GM19468 (cell line): ENCODE data around the gene NDOR1.

Experiments used
- ATAC-seq: cut with Tn5 transposase; IDR thresholded peaks from one replicate; pipeline ENCODE4 v1.9.1; 2021; ENCODE audit warnings: mild to moderate bottlenecking, moderate library complexity, moderate number of reproducible peaks; ENCODE audit not compliant: unreplicated experiment; ENCODE audit errors: extremely low read depth

Gene NDOR1

DNA sequence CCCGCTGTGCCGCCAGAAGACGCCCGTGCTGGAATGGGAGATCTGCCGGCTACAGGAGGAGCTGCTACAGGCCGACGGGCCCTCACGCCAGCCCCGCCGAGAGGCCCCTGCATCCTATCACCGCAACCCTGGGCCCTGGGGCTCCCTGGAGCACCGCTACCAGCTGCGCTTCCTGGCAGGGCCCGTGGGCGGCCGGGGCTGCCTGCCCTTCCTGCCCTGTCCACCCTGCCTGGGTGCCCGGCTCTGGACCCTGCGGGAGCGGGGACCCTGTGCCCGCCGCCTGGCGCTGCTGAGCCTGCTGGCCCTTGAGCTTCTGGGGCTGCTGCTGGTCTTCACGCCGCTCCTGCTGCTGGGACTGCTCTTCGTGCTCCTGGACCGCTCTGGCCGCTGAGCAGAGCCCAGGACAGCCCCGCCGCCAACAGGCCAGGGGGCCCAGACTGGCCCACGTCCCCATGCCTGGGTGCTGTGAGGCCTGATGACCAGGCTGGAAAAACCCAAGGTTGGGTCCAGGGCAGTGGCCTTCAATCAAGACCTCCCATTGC lies 12.8 kb downstream of the NDOR1 start:
- ATAC-seq: no peak

DNA sequence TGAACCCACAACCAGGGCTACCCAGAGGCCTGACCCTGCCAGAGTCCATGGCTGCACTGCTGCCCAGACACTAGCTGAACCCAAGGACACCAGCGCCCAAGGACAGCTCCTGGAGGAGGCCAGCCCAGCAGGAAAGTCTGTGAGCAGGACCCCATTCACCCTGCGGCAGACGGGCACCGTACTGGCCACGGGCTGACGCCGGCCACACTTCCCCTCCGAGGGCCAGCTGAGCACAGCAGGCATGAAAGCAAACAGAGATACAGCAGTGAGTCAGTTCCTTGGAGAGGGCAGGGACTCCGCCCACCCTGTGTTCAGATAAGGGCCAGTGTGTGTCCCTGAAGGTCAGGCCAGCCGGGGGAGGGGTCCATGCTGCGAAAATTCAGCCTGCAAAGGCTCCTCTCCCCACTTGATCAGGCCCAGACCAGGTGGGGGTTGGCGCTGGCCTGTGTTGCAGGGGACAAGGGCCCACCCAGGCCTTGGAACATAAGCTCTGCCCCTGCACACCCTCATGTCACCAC lies 13.3 kb downstream of the NDOR1 start:
- no peak for ATAC-seq

DNA sequence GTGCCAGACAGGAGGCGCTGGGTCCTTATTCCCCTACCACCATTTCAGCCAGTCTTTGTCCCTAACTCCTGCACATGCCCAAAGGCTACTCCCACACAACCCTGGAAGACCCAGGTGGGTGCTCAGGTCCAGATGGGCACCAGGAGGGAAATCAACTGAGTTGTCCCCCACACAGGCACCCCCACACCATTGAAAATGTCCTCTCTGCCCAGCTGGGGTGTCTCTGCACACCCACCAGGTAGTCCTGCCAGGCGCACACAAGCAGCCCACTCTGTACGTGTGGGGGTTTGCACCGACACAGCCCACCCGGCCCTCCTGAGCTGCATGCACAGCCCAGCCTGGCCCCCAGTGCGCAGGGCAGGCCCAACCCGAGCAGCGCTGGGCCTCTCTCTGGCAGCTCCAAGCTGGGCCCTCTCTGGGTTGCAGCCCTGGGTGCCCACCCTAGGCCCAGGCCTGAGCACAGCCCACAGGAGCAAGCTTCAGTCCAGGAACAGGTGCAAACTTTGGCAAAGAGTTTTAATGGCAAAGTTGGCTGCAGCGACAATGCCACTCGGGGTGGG lies 14.3 kb downstream of the NDOR1 start:
- ATAC-seq: no peak

DNA sequence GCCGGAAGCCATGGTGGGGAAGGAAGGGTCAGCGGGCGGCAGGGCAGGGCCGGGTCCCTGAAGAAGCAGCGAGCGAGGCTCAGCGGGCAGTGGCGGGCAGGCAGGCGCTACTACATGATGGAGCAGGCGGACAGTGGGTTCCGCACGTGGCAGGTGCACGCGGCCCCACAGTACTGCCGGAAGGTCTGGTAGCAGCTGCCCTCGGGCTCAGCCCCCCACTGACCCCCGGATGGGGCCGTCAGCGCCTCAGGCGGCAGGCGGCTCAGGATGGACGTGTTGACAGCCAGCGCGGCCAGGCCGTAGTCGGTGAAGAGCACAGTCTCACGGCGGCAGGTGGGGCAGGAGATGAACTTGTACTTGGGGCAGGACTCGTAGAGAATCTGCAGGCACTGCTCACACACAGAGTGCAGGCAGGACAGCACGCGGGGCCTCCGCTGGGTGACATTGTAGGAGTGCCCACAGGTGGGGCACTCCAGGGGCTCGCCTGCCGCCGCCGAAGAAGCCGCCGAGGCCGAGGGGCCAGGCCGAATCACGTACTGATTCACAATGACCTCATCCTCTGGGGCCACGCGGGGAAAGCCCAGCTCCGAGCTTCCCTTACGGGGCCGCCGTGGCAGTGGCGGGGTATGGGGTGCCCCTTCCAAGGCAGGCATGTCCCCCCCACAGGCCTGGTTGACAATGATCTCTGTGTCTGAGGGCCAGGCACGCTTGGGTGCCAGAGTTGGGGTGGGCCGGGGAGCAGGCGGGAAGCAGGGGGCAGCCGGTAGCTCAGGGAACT lies 15.0 kb downstream of the NDOR1 start:
- ATAC-seq: no peak

DNA sequence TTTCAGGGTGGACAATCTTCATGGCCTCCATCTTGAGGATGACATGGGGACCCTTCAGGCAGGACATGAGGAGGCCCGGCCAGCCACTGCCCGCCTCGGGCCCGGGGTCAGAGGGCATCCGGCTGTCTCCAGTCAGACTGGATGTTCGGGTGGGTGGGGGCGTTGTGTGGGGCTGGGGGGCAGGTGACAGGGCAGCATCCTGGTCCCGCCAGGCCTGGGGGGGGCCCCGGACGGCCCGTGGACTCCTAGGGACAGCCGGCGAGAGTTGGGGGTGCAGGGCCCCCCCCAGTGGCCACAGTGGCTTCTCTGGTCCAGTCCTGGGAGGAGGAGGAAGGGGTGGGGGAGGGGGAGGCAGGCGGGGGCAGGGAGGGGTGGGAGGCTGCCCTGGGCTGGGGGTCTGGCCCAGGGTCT lies 15.6 kb downstream of the NDOR1 start:
- ATAC-seq: no peak

DNA sequence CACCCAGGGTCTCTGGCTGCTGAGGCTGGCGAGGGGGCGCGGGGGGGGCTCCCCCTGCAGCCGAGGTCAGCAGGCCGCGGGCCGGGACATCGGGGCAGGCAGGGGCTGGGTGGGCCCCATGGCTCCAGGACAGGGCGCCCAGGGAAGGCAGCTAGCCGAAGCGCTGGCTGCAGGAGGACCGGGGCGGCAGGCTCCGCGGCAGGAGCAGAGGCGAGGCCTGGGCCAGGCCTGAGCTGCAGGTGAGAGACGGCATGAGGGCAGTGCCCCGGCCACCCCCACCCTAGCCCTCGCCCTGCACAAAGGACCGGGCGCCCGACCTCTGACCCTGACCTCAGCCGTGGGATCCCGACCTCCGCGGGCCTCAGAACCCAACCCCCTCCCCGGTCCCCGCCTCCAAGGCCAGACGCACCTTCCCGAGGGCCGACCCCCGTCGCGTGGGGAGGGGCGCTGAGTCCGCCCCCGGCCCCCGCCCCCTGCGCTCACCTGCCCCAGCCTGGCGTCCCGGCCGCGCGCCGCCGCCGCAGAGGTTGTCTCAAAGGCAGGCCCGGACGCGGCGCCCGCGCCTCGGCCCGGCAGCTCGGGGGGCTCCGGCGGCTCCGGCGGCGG lies 16.1 kb downstream of the NDOR1 start:
- ATAC-seq: no peak

DNA sequence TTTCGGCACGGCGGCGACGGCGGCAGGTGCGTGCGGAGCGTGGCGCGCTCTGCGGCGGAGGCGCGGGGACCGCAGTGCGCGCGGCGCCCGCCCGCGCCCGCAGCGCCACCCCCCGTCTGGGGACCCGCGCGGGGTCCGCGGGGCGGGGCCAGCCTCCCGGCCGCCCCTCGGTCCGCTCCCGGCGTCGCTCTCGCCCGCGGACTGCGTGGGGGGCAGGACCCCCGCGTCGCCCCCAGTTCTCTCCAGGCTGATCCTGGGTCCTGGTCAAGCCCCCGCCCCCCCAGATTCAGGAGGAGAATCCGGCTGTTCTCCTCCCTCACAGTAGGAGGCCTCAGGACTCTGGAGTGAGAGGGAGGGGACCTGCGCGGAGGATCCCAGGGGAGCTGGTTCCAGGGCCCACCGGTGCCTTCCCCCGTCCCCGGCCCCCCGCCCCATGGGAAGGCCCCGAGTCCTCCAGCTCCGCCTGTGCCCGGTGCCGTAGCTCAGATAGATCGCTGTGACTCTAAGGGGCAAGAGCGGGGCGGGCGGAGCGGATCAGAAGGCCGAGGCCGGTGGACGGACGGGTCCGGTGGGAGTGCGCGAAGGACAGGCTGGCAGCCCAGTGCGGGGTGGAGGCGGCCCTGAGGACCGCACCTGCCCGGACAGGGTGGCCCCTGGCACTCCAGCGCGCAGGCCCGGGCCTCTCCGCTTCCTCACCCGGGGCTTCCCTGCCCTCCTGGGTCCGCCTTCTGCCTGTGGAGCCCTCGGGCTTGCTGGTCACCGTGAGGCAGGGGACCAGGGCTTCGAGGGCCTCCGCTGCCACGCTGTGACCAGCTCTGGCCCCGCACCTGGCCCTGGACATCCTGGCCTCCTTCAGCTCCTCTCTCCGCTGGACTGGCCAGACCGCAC lies 16.9 kb downstream of the NDOR1 start, which contains the start of gene RNF208:
Gene RNF208 (minus strand): TSS at position 51 of the 888 bp plus-strand sequence. CDS start 1,028 bp downstream, outside the sequence.
- no peak for ATAC-seq

DNA sequence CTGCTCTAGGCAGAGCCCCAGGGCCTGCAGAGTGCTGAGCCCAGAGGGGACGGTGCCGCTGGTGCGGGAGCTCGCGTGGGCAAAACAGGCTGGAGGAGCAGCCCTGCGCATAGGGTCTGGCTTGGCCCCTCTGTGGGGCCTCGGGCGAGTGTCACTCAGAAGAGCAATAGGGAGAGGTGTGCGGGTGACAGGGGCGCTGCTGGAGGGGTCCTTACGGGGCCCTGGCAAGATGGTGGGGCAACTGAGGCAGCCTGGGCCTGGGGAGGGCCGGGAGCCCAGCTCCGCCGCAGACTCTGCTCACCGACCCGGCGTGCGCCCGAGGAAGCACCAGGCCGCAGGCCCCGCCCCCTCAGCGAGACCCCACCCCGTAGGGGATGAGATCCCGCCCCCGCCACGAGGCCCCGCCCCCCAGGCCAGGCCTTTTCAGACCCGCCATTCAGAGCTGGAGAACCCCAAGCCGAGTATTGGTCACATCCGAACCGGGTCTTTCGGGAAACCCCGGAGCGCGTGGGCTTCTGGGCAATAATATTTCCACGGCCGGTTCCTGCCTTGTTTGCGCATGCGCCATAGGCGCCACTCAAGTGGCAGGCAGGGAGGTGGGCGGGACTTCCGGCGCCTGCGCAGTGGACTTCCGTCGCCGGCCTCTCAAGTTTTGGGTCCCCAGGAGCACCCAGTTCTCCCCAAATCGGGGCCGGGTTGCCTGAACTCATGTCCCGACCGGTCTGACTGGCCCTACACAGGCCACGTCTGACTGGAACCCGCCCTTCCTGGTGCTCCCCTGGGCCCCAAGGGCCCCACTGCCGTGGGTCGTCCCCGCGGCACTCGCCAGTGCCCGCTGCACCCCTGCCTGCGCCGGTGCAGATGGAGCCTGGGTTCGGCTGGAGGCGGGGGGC lies 17.8 kb downstream of the NDOR1 start:
- peak; percentile 66 for ATAC-seq

DNA sequence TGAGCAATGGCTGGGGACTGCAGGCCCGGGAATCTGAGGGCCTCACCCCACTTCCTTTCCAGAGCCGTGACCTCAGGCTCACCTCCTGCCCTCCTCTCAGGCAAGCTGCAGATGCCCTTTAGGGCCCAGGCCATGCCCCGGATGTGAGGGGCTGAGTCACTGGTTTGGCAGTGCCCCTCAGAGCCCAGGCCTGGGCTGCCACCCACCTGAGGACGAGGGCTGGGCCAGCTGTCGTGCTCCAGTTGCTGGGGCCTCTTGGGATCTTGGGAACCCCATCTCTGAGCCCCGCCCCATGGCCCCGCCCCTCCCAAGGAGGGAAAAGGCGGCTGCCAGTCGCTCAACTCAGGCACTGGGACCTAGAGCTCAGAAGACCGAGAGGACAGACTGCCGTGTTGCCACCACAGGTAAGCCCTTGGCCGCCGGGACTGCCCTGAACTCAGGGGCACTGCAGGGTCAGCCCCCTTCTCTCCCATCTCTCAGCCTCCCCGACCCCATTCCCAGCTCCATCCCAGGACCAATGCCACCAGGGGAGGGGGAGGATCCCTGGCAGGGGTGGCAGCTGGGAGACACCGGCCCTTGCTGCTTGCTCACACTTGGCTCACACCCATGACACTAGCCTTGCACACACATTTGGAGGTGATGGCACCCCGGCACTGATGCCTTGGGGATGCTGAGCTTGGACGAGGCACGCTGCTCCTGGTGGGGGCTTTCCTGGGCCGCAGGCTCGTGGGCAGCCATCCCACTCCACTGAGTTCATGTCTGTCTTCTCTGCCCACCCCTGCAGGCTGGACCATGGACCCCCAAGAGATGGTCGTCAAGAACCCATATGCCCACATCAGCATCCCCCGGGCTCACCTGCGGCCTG lies 19.6 kb downstream of the NDOR1 start, which contains the start of gene CYSRT1:
Gene CYSRT1 (plus strand): TSS at position 345 of the 865 bp plus-strand sequence. CDS start 448 bp downstream, at position 793.
- no peak for ATAC-seq

DNA sequence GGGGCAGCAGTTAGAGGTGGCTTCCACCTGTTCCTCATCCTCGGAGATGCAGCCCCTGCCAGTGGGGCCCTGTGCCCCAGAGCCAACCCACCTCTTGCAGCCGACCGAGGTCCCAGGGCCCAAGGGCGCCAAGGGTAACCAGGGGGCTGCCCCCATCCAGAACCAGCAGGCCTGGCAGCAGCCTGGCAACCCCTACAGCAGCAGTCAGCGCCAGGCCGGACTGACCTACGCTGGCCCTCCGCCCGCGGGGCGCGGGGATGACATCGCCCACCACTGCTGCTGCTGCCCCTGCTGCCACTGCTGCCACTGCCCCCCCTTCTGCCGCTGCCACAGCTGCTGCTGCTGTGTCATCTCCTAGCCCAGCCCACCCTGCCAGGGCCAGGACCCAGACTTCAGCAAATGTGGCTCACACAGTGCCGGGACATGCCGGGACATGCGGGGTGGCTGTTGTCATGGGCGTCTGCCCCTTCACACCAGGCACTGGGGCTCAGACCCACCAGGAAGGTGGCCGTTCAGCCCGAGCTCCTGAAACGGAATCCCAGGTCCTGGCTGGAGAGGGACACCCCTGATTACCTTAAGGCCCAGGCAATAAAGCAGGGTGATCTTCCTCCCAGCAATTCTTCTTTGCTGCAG lies 20.3 kb downstream of the NDOR1 start:
- no peak for ATAC-seq

DNA sequence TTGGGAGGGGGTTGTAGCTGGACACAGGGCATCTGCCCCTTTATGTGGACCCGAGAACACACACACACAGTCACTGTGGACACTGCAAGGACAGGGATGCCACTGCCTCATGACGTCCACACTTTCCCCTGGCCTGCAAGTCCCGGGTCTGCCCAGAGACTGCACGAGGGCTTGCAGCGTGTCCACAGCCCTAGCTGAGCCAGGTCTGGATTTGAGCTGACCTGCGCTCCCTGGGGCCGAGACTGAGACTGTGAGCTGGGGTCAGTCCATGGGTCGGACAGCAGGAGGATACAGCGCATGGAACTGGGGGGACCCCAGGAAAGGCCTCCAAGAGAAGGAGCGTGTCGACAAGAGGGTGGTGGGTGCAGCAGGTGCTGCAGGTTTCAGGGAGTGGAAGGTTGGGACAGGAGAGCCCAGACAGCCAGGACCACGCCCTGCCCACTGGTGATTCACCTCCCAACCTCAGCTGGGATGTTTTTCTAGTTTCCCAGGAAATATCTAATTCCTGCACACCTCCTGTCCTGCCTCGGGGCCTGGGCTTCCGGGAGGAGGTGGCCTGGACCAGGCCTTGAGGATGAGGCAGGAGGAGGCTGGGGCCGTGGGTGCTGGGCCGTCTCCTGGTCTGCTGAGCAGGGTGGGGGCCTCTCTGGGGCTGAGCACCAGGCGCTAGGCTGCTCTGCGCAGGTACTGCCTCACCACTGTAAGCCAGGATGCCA lies 21.0 kb downstream of the NDOR1 start:
- no peak for ATAC-seq

DNA sequence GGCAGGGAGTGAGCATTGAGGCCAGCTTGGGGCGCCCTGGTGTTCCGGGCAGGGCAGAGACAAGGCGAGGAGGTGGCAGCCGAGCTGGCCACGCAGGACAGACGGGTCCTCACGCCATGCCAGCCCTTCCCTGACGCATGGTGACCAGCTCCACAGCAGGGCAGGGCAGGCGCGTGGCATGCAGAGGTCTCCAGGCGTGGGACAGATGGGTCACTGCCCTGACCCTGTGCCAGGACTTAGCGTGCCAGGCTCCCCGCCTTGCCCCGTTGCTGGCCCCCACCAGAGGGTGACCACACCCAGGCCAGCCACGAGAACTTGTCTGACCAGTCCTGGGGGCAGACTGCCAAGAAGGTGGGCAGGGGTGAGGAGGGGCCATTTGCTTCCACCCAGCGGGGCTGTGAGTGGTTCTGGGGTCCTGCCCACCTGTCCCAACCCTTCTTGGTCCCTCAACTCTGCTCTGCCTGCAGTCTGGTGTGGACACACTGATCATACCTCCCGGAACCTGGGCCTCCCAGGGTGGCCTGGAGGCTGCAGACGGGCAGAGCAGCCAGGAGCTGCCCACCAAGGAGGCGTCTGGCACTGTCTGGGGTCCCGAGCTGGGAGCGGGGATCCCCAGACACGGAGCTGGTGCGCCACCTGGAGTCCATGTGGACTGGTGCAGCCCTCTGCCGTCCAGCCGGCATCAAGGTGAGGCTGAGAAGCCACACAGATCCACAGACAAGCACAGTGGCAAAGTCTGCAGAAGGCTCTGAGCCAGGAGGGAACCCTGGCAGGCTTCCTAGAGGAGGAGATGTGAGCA lies 21.8 kb downstream of the NDOR1 start, which contains the start of gene RNF224:
Gene RNF224 (plus strand): TSS at position 449 of the 799 bp plus-strand sequence. CDS start 834 bp downstream, outside the sequence.
- no peak for ATAC-seq

DNA sequence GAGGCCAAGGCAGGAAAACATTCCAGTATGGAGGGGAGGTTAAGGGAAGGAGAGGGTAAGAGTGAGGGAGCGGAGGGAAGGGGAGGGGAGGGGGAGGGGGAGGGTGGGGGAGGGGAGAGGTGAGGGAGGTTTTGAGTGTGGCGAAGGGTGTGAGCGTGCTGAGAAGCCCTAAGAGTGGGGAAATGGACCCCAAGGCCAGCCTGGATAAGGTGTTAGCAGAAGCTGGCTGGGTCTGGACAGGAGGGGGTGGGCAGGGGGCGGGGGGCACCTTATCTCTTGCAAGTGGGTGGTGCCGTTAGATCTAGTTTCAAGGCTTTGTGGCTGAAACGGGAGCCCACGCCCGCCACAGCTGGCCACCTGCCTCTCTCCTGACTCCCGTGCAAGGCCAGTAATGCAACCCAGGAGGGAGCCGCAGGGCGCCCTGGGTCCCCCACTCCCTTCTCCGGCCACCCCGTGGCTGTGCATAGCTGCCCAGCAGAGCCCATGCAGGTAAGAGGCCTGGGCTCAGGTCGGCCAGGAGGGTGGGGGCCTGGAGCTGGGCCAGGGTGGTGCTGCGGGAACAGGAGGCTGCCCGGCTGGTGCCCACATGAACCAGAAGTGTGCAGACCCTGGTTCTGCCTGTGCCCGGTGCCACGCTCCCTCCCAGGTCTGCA lies 22.5 kb downstream of the NDOR1 start:
- no peak for ATAC-seq

DNA sequence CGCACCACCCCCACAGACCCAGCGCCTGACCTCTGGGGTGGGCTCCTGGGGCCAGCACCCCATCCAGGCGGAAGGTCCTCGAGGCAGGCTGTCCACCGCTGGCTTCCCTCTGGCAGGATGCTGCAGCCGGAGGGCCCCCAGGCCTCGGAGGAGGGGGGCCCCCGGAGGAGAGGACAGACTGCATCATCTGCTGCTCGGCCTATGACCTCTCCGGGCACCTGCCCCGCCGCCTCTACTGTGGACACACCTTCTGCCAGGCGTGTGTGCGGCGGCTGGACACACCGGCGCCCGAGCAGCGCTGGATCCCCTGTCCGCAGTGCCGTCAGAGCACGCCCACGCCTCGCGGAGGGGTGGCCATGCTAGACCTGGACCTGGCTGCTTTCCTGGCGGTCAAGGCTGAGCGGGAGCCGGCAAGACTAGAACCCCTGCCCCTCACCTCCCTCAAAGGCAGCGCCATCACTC lies 23.0 kb downstream of the NDOR1 start:
- no peak for ATAC-seq
